Testis (tissue), 2 donors: ENCODE measurements around the gene STAC2.

Experiments used
- CTCF ChIP-seq, 3 experiments: fragments of 450-650 bp in 2 of 3; fragments of 200-600 bp in 1 of 3; sonication (generic) in 1 of 3; IDR thresholded peaks; one replicate each; pipeline ENCODE4 v1.5.1; 2016 to 2019; ENCODE audit warnings: antibody characterized with exemption in 3 of 3, mild to moderate bottlenecking in 2 of 3, moderate library complexity in 1 of 3
- POLR2A ChIP-seq: fragments of 450-650 bp; IDR thresholded peaks from one replicate; pipeline ENCODE4 v1.6.1; 2017; ENCODE audit warnings: antibody characterized with exemption, mild to moderate bottlenecking, moderate library complexity

GRCh38 chr17:39161962-39162361, 63.8 kb downstream of the STAC2 start:
- TF ChIP-seq CTCF (IDR thresholded peaks at IDR 0.05) (no peak), POLR2A (no peak)
